GM23338 (cell line): ENCODE results near the gene ATN1.

Experiments
- CREB1 ChIP-seq: fragments of 250-450 bp; sonication (Bioruptor Pico); IDR thresholded peaks from 2 replicates; pipeline ENCODE4 v1.5.0; 2020; ENCODE audit warnings: low read depth, mild to moderate bottlenecking, moderate library complexity
- EZH2 ChIP-seq: fragments of 200-600 bp; sonication (generic); IDR thresholded peaks from one replicate; pipeline ENCODE4 v1.8.0; 2017; ENCODE audit warnings: antibody characterized with exemption, mild to moderate bottlenecking, low read depth; ENCODE audit not compliant: unreplicated experiment
- EZH2phosphoT487 ChIP-seq: fragments of 200-600 bp; sonication (generic); IDR thresholded peaks from one replicate; pipeline ENCODE4 v1.8.1; 2018; ENCODE audit warnings: antibody characterized with exemption; ENCODE audit not compliant: unreplicated experiment
- JUNB ChIP-seq: IDR thresholded peaks from one replicate; pipeline ENCODE4 v1.6.1; 2016; ENCODE audit warnings: antibody characterized with exemption; ENCODE audit not compliant: unreplicated experiment
- NANOG ChIP-seq: IDR thresholded peaks from 2 replicates; pipeline ENCODE4 v1.6.1; 2016; ENCODE audit warnings: antibody characterized with exemption, borderline replicate concordance
- POLR2AphosphoS5 ChIP-seq: IDR thresholded peaks from 2 replicates; pipeline ENCODE4 v1.6.1; 2016; ENCODE audit warnings: antibody characterized with exemption, low read depth
- ZNF331 ChIP-seq: fragments of 250-450 bp; sonication (Bioruptor Pico); IDR thresholded peaks from 2 replicates; pipeline ENCODE4 v1.5.0; 2020; ENCODE audit warnings: low read depth, mild to moderate bottlenecking, moderate library complexity
- TF ChIP-seq, protein P1 (sequence below), 2 experiments: fragments of 200-600 bp in 1 of 2; sonication (generic) in 1 of 2; conservative IDR thresholded peaks; 2 replicates each; pipeline versions ENCODE4 v1.5.1 to v1.6.1; 2016 to 2017; ENCODE audit warnings: antibody characterized with exemption in 2 of 2, low read depth in 2 of 2, mild to moderate bottlenecking in 2 of 2, moderate library complexity in 1 of 2
- TF ChIP-seq, protein P2 (sequence below): IDR thresholded peaks from one replicate; pipeline ENCODE4 v1.6.1; 2018; ENCODE audit warnings: antibody characterized with exemption; ENCODE audit not compliant: unreplicated experiment

DNA sequence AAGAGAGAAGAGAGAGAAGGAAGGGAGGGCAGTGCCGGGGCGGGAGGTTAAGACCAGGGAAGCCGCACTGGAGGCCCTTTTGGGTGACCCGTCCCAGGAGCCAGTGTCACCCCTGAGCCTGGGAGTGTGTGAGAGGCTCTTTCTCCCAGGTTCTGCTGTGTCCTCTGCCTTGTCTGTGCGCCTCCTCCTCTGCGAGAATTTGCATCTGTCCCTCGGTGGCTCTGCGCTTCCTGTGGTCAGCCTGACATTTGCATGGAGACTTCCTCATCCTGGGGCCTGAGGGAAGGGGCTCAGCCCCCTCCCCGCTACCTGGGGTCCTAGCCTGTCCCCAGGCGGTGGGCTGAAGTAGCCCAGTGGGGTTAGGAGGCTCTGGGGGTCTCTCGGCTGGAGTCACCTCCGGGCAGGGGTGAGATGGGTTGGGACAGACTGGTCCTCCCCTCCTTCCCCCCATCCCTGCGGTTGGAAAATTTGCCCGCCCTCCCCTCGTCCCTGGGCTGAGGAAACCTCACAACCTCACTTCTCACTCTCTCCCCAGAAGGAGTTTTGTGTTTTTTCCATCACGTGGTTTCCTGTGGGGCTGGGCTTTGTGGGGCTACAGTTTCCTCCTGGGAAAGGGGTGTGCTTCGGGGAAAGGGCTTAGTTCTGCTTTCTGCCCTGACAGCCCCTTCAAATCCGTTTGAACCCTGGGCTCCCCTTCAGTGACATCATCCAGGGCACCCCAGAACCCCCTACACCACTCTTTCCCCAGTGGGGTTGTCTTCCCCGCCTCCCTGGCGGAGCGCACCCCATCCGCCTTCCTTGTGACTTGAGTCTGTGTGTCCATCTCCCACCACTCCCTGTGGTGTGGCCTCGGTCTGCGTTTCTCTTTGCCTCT is 25.9 kb downstream of the ATN1 start:
- TF ChIP-seq EZH2 (no peak), POLR2AphosphoS5 (no peak), JUNB (no peak), EZH2phosphoT487 (no peak), ZNF331 (CRISPR knock-in tag) (no peak), NANOG (no peak), CREB1 (CRISPR knock-in tag) (no peak)
- TF ChIP-seq, protein P1, sequence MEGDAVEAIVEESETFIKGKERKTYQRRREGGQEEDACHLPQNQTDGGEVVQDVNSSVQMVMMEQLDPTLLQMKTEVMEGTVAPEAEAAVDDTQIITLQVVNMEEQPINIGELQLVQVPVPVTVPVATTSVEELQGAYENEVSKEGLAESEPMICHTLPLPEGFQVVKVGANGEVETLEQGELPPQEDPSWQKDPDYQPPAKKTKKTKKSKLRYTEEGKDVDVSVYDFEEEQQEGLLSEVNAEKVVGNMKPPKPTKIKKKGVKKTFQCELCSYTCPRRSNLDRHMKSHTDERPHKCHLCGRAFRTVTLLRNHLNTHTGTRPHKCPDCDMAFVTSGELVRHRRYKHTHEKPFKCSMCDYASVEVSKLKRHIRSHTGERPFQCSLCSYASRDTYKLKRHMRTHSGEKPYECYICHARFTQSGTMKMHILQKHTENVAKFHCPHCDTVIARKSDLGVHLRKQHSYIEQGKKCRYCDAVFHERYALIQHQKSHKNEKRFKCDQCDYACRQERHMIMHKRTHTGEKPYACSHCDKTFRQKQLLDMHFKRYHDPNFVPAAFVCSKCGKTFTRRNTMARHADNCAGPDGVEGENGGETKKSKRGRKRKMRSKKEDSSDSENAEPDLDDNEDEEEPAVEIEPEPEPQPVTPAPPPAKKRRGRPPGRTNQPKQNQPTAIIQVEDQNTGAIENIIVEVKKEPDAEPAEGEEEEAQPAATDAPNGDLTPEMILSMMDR (conservative IDR thresholded peaks at IDR 0.05; ENCODE audit: low read depth in 2 of 2), result no peak
- TF ChIP-seq, protein P2, sequence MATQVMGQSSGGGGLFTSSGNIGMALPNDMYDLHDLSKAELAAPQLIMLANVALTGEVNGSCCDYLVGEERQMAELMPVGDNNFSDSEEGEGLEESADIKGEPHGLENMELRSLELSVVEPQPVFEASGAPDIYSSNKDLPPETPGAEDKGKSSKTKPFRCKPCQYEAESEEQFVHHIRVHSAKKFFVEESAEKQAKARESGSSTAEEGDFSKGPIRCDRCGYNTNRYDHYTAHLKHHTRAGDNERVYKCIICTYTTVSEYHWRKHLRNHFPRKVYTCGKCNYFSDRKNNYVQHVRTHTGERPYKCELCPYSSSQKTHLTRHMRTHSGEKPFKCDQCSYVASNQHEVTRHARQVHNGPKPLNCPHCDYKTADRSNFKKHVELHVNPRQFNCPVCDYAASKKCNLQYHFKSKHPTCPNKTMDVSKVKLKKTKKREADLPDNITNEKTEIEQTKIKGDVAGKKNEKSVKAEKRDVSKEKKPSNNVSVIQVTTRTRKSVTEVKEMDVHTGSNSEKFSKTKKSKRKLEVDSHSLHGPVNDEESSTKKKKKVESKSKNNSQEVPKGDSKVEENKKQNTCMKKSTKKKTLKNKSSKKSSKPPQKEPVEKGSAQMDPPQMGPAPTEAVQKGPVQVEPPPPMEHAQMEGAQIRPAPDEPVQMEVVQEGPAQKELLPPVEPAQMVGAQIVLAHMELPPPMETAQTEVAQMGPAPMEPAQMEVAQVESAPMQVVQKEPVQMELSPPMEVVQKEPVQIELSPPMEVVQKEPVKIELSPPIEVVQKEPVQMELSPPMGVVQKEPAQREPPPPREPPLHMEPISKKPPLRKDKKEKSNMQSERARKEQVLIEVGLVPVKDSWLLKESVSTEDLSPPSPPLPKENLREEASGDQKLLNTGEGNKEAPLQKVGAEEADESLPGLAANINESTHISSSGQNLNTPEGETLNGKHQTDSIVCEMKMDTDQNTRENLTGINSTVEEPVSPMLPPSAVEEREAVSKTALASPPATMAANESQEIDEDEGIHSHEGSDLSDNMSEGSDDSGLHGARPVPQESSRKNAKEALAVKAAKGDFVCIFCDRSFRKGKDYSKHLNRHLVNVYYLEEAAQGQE, result no peak
